Measurements from ENCODE around the gene RIPOR3. TPM values are rescaled to one million over a fixed set of nuclear protein-coding genes. Genes with fewer than 3 reads are reported as not detected.

RIPOR3 gene
- total RNA-seq, 1 experiment from 2014 or later: 0.46 TPM

- Mint-ChIP-seq H3K4me3 (no peak overlapping the region), H3K36me3 (ENCODE audit: insufficient read depth in 1 of 3, low read depth in 3 of 3) (no peaks in the 10 kb centered on the region; a peak in 1 of 7 replicates), H3K4me1 (peaks cover 20 to 26% of the 10 kb centered on the region in 2 experiments), H3K27me3 (ENCODE audit: low read depth) (peaks cover 2% of the 10 kb centered on the region; the same call in 1 of the 2 replicates), H3K27ac (no peak overlapping the region), H3K9me3 (no peaks in the 10 kb centered on the region)
- no peak for DNase-seq
- H3K27me3 ChIP-seq (ENCODE audit: insufficient read depth, low read length): no peaks in the 10 kb centered on the region
- no peak overlapping the region for H3K4ac ChIP-seq (ENCODE audit: low read depth, low read length)
- H3K79me1 ChIP-seq (ENCODE audit: insufficient read depth, low read depth, low read length, poor library complexity, severe bottlenecking): no peaks in the 10 kb centered on the region
- no peak overlapping the region for H4K8ac ChIP-seq (replicated peaks; ENCODE audit: insufficient read length, low read depth, low read length)
- no peak overlapping the region for H3K14ac ChIP-seq (ENCODE audit: insufficient read depth, low read length)
- H3K23me2 ChIP-seq (ENCODE audit: insufficient read length, low read depth, low read length, poor library complexity, severe bottlenecking): no peaks in the 10 kb centered on the region
- no peak overlapping the region for H2BK12ac ChIP-seq (ENCODE audit: insufficient read length, low read depth, low read length)
- no peak overlapping the region for H4K91ac ChIP-seq (ENCODE audit: insufficient read length, low read depth, low read length)
- H2AFZ ChIP-seq (ENCODE audit: low read length): no peak overlapping the region
- no peak overlapping the region for H3K23ac ChIP-seq (ENCODE audit: insufficient read length, low read depth, low read length)
- no peak overlapping the region for H2BK5ac ChIP-seq (ENCODE audit: insufficient read length, low read length)
- no peaks in the 10 kb centered on the region for H3K9me3 ChIP-seq (ENCODE audit: control insufficient read depth, low read depth, low read length)
- no peaks in the 10 kb centered on the region; the same call in 1 of the 2 replicates for H3K4me1 ChIP-seq (ENCODE audit: insufficient read depth, low read length)
- no peak overlapping the region for H3K18ac ChIP-seq (ENCODE audit: insufficient read length, low read depth, low read length)
- H4K5ac ChIP-seq (ENCODE audit: insufficient read length, low read depth, low read length): no peak overlapping the region
- no peak overlapping the region for H3K9ac ChIP-seq (ENCODE audit: extremely low read depth, insufficient read length, low read length)
- H3K27ac ChIP-seq (ENCODE audit: insufficient read length, low read depth, low read length): no peak overlapping the region
- H2BK120ac ChIP-seq (ENCODE audit: low read depth, low read length, poor library complexity, severe bottlenecking): no peak overlapping the region
- no peaks in the 10 kb centered on the region for H4K20me1 ChIP-seq (ENCODE audit: control insufficient read depth, insufficient read depth, insufficient read length)
- H2BK20ac ChIP-seq (ENCODE audit: low read depth, low read length, poor library complexity, severe bottlenecking): no peak overlapping the region
- H3K56ac ChIP-seq (ENCODE audit: insufficient read length, low read depth, low read length): no peak overlapping the region
- H3K4me2 ChIP-seq (ENCODE audit: insufficient read depth, insufficient read length, low read length): no peak overlapping the region
- no peak overlapping the region for H2BK15ac ChIP-seq (ENCODE audit: low read depth, low read length)
- TF ChIP-seq CTCF (conservative IDR thresholded peaks at IDR 0.05): no peak
- no peaks in the 10 kb centered on the region for H3K79me2 ChIP-seq (ENCODE audit: insufficient read depth, low read length)
- WGBS (ENCODE audit: extremely low coverage, insufficient read length, low lambda C conversion rate): no CpG with 5 or more reads among the region's 2 CpGs
- no peak overlapping the region for H2AK5ac ChIP-seq (ENCODE audit: insufficient read length, low read length)
- no peak overlapping the region for H3T11ph ChIP-seq (ENCODE audit: low read length)
Observed at GRCh38 chr20:50717312-50717711, 26.0 kb upstream of the RIPOR3 start.
